NCI-H1105 (cell line): Measurements from ENCODE around the gene FAM180A.
"Not testable (repeated sequence)": the region's sequence is repeated elsewhere in the genome, so short reads cannot be mapped to it uniquely, and the experiment has no call there.

Source experiments
- DNase-seq: peaks from one replicate; lab custom pipeline; 2025; lab: John Stamatoyannopoulos, UW

FAM180A gene

DNA sequence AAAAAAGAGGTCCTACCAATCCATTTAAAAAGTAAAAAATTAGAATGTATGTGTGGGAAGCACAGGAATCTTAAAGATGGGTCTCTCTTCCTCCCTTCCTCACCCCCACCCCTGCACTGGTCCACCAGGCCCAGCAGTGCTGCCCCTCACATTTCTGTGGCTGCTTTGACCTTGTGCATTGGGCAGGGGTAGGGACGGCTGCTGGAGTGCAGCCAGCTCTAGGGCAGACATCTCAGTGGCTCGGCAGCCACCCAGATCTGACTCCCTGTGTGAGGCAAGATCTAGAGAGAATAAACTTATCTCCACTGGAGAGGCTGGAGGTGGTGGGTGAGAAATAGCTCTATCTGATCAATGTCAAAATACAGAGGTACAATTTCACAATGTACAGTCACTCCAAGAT is 6.7 kb downstream of the FAM180A start:
- DNase-seq, result no peak

DNA sequence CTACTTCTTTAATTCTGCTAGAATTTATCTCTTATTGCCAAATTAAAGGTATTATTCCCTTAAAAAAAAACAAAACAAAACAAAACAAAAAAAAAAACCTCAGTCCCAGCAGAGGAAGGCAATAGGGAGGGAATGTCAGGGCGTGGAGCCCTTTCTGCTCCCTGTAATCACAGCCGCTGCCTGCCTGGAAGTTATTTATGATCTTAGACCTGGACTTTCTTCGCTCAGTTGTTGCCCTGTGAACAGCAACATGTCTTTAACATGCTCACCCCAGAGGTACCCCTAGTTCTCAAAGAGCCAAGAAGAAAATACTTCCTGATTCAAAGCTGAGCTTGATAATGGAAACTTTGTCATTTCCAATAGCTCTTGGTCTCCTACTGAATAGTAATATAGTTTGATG is 7.7 kb downstream of the FAM180A start:
- DNase-seq, result no peak

DNA sequence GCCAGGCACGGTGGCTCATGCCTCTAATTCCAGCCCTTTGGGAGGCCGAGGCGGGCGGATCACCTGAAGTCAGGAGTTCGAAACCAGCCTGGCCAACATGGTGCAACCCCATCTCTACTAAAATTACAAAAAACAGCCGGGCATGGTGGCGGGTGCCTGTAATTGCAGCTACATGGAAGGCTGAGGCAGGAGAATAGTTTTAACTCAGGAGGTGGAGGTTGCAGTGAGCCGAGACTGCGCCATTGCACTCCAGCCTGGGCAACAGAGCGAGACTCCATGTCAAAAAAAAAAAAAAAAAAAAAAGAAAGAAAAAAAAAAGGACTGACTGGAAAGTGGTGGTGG is 11.3 kb downstream of the FAM180A start:
- not testable (repeated sequence) for DNase-seq

DNA sequence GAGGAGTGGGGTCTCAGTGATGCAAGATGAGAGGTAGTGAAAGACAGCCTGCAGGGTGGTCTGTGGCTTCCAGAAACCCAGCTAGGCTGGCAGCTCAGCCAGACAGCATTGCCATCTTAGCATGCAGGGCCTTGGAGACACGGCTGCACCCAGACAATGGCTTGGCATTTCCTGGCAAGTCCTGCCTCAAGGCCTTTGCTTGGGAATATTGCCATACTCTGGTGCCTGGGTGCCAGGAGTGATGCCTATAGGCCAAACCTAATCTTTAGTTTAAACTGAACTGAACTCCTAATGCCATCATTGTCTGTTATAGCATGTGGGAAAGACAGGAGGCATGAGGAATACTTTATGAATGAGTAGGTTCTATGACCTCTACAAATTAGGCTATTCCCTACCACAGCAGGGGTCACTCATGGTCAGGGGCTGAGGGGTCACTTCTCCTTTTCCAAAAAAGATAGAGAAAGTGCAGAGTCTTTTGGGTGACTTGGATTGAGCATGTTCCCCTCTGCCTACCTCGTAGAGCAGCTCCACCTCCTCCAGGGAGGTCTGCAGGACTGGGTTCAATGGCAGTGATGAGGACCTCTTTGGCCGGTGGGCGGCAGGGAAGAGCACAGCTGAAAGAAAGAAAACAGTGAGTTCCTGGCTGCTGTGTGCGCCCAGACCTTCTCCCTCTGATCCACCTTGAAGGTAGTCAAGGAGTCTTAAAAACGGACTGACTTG is 11.9 kb downstream of the FAM180A start:
- DNase-seq, result no peak

DNA sequence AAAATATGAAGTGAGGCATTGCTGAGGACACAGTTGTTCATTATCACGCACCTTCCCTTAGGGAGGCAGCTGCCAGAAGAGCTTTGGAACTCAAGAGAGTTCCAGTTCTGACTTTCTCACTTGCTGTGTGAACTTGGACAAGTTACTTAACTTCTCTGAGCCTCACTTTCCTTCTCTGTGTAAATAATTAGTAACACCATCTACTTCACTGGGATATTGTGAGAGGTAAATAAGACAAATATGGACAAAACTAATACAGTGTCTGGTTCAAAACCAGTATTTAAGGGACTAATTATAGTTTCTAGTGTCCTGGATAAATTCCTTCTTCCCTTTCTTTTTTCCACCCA is 14.3 kb downstream of the FAM180A start:
- DNase-seq, result no peak

DNA sequence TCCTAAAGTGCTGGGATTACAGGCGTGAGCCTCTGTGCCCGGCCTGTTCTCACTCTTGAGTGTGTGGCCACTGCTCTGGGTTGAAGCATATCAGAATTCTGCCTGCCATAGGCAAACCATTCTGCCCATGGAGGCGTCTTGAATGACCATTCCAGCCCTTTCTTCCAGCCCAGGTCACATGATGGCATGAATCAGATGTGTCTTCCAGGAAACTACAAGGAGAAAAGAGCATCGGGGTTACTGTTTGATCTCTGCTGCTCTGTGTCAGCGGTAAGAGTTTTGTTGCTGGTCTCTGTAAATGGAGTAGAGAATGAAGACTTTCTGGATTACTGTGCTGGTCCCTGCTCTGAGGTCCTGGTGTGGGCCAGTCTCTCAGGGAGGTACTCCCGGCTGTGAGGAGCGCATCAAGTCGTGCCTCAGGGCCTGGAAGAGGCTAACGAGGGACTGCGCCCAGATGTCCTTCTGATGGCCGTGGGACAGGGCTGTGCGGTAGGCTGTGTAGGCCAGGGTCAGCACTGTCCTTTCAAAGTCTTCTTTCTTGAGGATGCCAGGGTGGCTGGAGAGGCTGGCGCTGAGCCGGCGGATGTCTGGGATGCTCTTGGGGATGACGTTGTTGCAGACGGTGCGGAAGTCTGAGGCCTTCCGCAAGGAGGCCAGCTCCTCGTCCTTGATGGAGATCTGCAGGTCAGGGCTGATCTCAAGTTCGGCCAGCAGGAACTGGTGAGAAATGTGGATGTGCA is 14.8 kb downstream of the FAM180A start:
- DNase-seq, result no peak

DNA sequence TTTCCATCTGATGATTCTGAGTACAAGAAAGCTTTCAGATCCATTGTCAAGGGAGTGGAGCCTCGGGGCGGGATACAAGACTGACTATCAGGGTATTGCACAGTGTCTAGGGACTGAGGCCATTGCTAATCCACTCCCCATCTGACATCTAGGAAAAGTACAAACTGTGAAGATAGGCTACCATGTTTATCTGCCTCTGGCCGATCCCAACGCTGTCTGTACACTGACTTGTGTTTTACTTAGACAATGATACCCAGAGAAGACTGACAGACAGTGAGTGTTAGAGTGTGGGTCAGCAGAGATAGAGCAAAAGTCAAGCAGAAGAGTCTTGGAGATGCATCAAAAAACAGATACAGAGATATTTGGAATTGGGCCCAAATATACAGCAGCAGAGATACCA is 17.5 kb downstream of the FAM180A start:
- DNase-seq, result no peak

DNA sequence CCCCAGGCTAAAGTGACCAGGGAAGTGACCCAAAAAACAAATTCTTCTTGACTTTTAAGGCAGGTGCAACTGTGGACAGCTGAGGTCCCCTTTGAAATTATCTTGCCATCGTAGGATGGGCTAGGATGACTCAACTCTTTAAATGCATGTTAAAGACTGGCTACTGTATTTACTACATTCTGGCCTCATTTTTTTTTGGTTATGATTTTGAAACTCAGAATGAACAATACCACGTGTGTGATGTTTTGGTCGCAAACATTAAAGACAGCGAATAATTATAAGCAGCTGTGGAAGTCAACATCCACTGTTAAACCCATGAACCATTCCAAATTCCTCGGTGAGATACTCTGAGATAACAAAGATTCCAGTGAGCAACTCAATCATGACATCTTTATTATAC is 19.4 kb downstream of the FAM180A start:
- no peak for DNase-seq

DNA sequence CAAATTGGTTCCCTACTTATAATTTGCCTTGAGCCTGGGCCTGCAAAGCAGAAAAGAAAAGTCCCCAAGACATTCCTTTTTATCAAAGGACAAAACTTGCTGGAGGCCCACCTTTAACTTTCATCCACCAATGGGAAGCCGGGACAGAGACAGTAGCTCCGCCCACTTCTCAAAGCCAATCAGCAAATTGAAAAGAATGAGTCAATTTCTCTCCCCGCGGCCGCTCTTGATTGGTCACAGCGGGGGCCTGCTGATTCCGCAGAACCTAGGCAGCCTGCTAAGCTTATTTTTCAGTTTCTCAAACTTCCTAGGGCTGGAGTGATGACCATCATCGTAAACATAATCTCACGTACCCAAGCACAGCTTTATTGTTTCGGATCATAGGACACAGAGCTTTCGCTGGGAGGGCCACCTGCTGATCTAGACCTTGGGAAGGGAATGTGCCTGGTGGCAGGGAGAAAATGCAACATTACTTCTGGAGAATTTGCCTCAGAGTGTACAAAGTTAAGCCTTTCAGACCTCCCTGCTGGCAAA is 20.4 kb downstream of the FAM180A start, which contains the start of gene SLC13A4:
Gene SLC13A4, minus strand, starts transcription at position 51 of the 534 bp plus-strand sequence. CDS start 690 bp downstream, outside the sequence.
- DNase-seq, result no peak

DNA sequence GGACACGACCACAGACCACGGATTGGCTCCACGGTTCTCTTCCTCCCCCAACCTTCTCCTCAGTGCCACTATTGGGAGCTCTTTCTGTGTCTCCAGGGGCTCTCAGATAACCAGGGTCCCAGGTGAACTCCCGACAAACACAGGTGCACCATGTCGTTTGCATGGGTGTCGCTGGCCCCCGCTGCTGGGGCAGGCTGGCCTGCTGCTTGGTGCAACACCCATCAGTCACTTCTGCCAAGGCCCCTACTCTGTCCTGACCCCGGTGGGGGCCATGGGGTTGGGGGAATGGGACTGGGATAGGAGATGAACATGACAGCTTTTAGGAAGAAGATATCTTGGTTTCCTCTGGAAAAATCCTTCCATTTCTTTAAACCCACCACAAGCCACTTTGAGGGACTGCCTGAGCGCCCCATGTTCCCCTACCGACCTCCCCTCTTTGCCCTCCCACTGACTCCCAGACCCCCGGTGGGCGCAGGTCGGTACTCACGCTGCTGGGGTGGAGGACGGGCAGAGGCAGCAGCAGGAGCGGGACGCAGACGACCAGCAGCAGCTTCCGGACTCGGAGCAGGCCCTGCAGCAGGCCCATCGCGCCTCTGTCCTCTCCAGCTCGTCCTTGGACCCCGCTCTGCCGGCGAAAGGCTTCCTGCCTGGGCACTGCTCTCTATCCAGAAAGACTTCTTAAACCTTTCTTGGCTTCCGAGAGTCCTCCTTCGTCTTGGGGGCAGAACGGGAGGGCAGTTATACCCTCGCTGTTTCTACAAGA is 21.5 kb downstream of the FAM180A start:
- no peak for DNase-seq

DNA sequence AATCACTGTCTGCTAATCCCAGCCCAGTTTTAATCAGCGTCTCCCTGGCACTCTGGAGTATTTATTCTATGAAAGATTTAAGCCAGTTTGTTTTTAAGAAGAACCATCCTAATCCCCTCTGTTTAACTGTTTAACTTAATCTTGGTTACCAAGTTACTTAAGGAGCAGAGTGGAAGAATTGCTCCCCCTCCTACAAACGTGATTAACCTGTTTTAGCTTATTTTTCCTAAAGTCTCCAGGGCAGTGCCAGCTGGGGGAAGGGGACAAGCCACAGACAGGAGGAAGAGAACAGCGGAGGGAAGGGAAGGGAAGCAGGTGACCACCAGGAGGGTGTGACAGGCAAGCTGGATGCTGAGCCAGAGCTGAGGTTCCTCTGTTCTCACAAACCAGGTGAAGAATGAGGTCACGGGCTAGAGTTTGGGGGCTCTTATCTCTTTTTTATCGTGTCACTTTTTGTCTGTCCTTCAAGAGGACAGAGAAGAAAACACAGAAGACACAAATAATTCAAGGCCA is 22.3 kb downstream of the FAM180A start:
- no peak for DNase-seq

DNA sequence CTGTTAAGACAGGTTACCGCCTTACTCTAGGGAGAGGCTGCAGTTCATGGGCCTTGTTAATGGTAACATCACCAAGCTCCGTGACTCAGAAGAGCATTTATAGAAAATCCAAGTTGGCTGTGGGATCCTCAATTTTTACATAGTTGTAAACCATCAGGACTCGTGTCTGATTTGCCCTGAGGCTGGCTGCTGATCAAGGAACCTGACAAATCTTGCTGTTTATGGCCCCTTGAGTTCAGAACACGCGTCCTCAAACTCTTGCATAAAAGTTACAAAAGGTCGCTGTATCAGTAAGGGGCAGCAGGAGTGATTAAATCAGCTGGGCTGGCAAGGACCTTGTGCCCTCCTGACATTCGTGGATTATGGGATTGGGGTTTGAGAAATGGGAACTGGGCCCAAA is 25.2 kb downstream of the FAM180A start:
- no peak for DNase-seq

DNA sequence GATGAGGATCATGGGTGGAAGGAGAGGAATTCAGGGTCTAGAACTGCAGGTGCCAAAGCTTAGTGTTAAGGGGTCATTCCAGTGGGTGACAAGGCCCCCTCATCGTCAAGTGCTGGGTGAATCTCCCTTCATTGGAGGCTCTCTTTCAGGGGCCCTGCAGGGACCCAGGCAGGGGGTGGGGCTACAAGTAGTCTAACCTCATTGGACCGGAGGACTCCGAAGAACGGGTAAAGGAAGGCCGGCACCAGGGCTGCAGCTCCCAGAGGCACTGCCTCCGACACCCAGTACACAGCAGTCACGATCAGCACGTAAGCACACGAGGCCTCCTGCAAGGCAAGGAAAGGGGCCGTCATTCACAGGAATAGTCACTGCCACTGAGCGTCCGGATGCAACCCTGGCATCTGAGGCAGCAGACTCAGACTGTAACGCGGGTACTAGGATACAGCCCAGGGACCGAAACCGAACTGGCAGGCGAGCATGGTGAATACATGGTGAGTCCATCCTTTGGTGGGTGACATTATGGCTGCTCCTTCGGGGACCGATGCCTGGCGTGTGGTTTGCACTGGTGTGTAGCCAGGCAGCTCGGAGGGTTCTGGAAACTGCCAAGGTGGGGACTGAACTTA is 27.3 kb downstream of the FAM180A start:
- no peak for DNase-seq

DNA sequence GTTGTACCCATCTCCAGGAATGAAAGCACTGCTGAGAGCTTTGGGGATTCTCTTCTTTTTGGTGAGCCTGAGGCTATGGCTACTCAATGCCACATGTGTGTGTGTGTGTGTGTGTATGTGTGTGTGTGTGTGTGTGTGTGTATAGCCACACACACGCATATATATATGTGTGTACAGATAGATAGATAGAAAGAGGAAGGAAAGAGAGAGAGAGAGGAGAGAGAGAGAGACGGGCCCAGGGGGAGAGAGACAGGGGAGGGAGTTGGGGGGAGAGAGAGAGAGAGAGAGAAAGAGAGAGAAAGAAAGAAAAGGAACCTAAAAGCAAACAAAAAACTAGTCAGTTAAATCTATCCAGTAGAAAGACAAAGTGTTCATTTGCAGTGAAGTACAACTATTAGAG is 28.9 kb downstream of the FAM180A start:
- DNase-seq, result no peak

DNA sequence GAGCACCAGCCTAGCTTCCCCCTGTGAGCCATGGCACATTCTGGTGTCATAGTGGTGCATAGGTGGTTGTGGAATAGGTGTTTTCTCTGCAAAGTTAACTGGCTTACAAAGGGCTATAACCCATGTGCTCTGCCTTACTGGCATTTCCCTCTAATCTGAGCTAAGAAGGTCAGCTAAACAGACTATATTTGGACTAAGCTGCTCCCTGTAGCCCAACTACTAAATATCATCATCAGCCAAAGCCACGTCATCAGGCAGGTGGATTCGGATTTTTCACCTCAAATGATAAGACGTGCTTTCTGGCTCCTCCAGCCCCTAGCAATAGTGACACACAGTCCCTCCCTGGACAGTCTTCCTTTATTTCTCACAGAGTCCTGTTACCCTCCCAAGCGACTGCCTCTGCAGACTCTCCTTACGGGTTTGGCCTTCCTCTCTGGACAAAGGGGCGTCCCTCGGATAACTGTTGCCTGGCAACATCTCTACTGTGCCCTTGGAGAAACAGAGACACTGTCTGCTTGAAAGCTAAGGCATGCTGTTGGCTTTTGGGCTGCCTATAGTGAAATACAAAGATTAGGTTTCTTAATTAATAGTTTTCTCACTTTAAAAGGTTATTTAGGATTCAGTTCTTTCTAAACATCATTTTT is 29.7 kb downstream of the FAM180A start:
- no peak for DNase-seq

DNA sequence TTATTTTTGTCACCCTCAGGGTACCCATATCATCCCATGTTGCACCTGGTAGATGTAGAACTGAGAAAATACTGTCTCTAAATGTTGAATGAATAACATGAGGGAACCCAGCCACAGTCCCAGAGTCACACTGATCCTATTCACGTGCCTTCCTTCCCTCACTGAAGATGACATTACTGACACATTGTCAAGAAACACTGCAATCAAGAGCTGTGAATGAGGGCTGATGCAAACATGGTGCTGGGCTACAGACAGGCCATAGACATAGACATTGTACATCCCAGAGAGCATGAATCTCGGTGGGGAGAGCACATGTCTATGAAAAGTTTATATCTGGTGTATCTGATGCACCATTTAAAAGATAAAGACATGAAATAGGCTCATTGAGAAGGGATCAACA is 30.4 kb downstream of the FAM180A start:
- DNase-seq, result no peak

DNA sequence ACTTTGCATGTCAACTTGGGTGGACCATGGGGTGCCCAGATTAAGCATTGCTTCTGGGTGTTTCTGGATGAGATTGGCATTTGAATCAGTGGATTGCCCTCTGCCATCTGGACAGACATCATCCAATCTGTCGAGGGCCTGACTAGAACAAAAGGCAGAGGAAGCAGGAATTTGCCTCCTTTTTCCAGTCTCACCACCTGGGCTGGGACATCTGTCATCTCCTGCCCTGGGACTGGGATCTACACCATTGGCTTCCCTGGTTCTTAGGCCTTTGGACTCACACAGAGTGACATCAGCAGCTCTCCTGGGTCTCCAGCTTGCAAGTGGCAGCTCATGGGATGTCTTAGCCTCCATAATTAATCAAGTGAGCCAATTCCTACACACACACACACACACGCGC is 30.9 kb downstream of the FAM180A start:
- no peak for DNase-seq

DNA sequence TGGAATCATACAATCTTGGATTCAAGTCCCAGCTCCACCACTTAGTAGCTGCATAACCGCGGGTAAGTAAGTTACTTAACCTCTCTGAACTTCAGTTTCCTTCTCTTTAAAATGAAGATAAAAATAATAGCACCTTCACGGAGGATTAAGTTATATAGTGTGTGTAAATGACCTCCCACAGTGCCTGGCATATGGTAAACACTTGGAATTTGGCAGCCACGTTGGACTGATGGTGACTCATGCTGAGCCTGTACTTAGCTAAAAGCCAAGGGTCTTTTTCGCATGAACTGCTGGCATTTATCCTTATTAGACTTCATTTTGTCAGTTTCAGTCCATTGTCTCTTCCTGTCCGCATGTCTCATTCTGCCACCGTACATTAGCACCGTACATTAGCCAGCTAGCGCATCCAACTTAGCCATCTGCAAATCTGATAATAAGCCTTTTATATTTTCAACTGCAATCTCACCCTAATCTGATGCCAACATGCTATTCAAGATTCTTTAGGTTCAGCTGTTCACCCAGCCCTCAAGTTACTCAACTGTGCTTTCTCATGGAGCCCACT is 31.9 kb downstream of the FAM180A start:
- no peak for DNase-seq

DNA sequence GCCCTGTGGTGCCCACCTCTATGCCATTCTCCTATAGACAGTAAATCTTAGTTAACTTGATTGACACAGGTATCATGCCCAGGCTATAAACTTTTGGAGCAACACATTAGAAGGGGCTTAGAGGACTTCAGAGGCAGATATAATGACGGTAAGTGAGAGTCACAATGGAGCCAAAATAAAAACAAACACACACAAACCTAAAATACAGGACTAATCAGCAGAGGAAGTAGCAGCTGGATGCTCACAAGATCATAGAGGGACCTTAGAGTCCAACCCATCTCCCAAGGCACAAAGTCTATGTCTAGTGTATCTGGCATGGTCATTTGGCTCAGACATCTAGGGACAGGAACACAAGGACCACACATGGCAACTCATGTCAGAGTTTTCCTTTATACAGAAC is 32.9 kb downstream of the FAM180A start:
- DNase-seq, result no peak

DNA sequence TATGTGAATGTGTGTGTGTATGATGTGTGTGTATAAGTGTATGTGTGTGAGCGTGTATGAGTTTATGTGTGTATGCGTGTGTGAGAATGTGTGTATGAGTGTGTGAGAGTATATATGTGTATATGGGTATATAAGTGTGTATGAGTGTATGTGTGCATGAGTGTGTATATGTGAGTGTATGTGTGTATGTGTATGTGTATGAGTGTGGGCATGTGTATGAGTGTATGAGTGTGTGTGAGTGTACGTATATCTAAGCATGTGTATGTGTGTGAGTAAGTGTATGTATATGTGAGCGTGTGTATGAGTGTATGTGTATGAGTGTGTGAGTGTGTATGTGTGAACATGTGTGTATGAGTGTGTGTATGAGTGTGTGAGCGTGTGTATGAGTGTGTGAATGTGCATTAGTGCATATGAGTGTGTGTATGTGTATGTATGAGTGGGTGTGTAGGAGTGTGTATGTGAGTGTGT is 33.5 kb downstream of the FAM180A start:
- no peak for DNase-seq

DNA sequence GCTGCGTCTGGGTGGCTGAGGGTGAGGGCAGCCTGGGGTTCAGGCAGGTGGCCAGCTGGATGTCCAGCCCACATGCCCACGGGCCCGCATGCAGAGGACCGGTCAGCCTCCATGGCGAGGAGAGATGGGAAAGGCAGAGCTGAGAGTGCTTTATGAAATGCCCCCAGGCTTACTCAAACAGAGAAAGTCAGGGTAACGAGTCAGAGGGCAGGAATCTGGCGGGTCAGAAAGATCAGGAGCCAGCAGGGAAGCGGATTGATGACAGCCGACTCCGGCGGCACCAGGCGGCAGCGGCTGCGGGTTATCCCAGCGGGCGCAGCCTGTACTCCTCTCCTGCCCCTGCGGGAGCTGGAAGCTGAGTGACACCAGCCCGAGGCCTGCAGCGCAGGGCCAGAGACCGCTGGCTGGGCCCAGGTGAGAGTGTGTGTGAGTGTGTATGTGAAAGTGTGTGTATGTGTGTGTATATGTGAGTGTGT is 34.0 kb downstream of the FAM180A start:
- DNase-seq, result no peak
